ENCODE data around the gene GRM4.

The GRM4 gene

GRCh38 chr6:34035704-34036356 lies 110.1 kb downstream of the GRM4 start:
- no peak overlapping the region for H3K4me3 ChIP-seq (ENCODE audit: low read depth, low read length)
- DNase-seq (ENCODE audit: low read depth), result no peak
- no peak for TF ChIP-seq CTCF (IDR thresholded peaks at IDR 0.05; ENCODE audit: low read depth, low read length, missing control alignments)

- DNase-seq (ENCODE audit: low read depth), result no peak
- TF ChIP-seq CTCF (IDR thresholded peaks at IDR 0.05; ENCODE audit: low read depth, low read length, missing control alignments), result no peak
- no peak overlapping the region for H3K4me3 ChIP-seq (ENCODE audit: low read depth, low read length)
Measured at GRCh38 chr6:34035161-34035560, 110.7 kb downstream of the GRM4 start.

- DNase-seq (ENCODE audit: low read depth), result no peak
- H3K4me3 ChIP-seq (ENCODE audit: low read depth, low read length), result no peak overlapping the region
- no peak for TF ChIP-seq CTCF (IDR thresholded peaks at IDR 0.05; ENCODE audit: low read depth, low read length, missing control alignments)
Measured at GRCh38 chr6:34032856-34033255, 113.0 kb downstream of the GRM4 start.

- no peak overlapping the region for H3K4me3 ChIP-seq (ENCODE audit: low read depth, low read length)
- TF ChIP-seq CTCF (IDR thresholded peaks at IDR 0.05; ENCODE audit: low read depth, low read length, missing control alignments), result no peak
- DNase-seq (ENCODE audit: low read depth), result no peak
Measured at GRCh38 chr6:34031625-34032383, 114.1 kb downstream of the GRM4 start.

GRCh38 chr6:34030831-34031624 lies 114.9 kb downstream of the GRM4 start:
- DNase-seq (ENCODE audit: low read depth), result no peak
- no peak overlapping the region for H3K4me3 ChIP-seq (ENCODE audit: low read depth, low read length)
- TF ChIP-seq CTCF (IDR thresholded peaks at IDR 0.05; ENCODE audit: low read depth, low read length, missing control alignments), result no peak

GRCh38 chr6:34029489-34030280 lies 116.2 kb downstream of the GRM4 start:
- H3K4me3 ChIP-seq (ENCODE audit: low read depth, low read length), result no peak overlapping the region
- DNase-seq (ENCODE audit: low read depth), result no peak
- TF ChIP-seq CTCF (IDR thresholded peaks at IDR 0.05; ENCODE audit: low read depth, low read length, missing control alignments), result no peak
